Measurements from ENCODE around the gene ABCC3. TPM values are rescaled to one million over a fixed set of nuclear protein-coding genes. Genes with fewer than 3 reads are reported as not detected.

ABCC3 gene
- total RNA-seq, 2 donors from 2014 or later: 0.22 to 0.91 TPM

DNA sequence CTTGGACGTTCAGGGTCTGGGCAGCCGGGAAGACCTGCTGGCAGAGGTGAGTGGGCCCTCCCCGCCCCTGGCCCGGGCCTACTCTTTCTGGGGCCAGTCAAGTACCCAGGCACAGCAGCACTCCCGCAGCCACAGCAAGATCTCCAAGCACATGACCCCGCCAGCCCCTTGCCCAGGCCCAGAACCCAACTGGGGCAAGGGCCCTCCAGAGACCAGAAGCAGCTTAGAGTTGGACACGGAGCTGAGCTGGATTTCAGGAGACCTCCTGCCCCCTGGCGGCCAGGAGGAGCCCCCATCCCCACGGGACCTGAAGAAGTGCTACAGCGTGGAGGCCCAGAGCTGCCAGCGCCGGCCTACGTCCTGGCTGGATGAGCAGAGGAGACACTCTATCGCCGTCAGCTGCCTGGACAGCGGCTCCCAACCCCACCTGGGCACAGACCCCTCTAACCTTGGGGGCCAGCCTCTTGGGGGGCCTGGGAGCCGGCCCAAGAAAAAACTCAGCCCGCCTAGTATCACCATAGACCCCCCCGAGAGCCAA is 8.6 kb upstream of the ABCC3 start:
- H3K4me3 Mint-ChIP-seq: no peak overlapping the region
- peaks cover 2% of the 10 kb centered on the region for H3K27me3 Mint-ChIP-seq (ENCODE audit: insufficient read depth)
- H3K9me3 Mint-ChIP-seq: no peaks in the 10 kb centered on the region
- Histone ChIP-seq H3K9me3 (ENCODE audit: control insufficient read depth, low read length) (no peaks in the 10 kb centered on the region), H3K36me3 (ENCODE audit: control insufficient read depth, insufficient read depth, low read length) (no peaks in the 10 kb centered on the region), H3K4me3 (ENCODE audit: low read length) (no peak overlapping the region), H3K27ac (ENCODE audit: low read depth, low read length) (no peak overlapping the region), H3K9ac (ENCODE audit: extremely low read depth, low read length, poor library complexity, severe bottlenecking) (no peak overlapping the region), H3K27me3 (ENCODE audit: control insufficient read depth, insufficient read depth, low read length, poor library complexity, severe bottlenecking) (no peaks in the 10 kb centered on the region), H3K4me1 (ENCODE audit: control insufficient read depth, insufficient read depth, low read length) (peaks cover 6% of the 10 kb centered on the region)
- H3K4me1 Mint-ChIP-seq: peaks cover 30% of the 10 kb centered on the region
- TF ChIP-seq CTCF (conservative IDR thresholded peaks at IDR 0.05): peak; percentile 97
- no peaks in the 10 kb centered on the region for H3K36me3 Mint-ChIP-seq (ENCODE audit: low read depth)
- no peak overlapping the region for H3K27ac Mint-ChIP-seq
- 17 to 45% methylated on average over 5 to 19 of the region's 19 CpGs for WGBS, 2 experiments (ENCODE audit: insufficient coverage in 1 of 2, insufficient read length in 1 of 2)
- peak; percentile 98 for DNase-seq

GRCh38 chr17:50627036-50627781 is 7.5 kb upstream of the ABCC3 start:
- peaks cover 8% of the 10 kb centered on the region for H3K27me3 ChIP-seq (ENCODE audit: control insufficient read depth, insufficient read depth, low read length, poor library complexity, severe bottlenecking)
- Mint-ChIP-seq H3K36me3 (ENCODE audit: low read depth) (no peaks in the 10 kb centered on the region), H3K27ac (no peak overlapping the region), H3K27me3 (ENCODE audit: insufficient read depth) (peaks cover 7% of the 10 kb centered on the region), H3K4me1 (peaks cover 22% of the 10 kb centered on the region), H3K9me3 (no peaks in the 10 kb centered on the region), H3K4me3 (no peak overlapping the region)
- 76 to 92% methylated on average over 3 to 16 of the region's 17 CpGs for WGBS, 2 experiments (ENCODE audit: insufficient coverage in 1 of 2, insufficient read length in 1 of 2)
- no peaks in the 10 kb centered on the region for H3K9me3 ChIP-seq (ENCODE audit: control insufficient read depth, low read length)
- TF ChIP-seq CTCF (conservative IDR thresholded peaks at IDR 0.05): no peak
- no peak for DNase-seq
- H3K4me1 ChIP-seq (ENCODE audit: control insufficient read depth, insufficient read depth, low read length): peaks cover 6% of the 10 kb centered on the region
- no peak overlapping the region for H3K27ac ChIP-seq (ENCODE audit: low read depth, low read length)
- H3K4me3 ChIP-seq (ENCODE audit: low read length): no peak overlapping the region
- H3K9ac ChIP-seq (ENCODE audit: extremely low read depth, low read length, poor library complexity, severe bottlenecking): no peak overlapping the region
- no peaks in the 10 kb centered on the region for H3K36me3 ChIP-seq (ENCODE audit: control insufficient read depth, insufficient read depth, low read length)

DNA sequence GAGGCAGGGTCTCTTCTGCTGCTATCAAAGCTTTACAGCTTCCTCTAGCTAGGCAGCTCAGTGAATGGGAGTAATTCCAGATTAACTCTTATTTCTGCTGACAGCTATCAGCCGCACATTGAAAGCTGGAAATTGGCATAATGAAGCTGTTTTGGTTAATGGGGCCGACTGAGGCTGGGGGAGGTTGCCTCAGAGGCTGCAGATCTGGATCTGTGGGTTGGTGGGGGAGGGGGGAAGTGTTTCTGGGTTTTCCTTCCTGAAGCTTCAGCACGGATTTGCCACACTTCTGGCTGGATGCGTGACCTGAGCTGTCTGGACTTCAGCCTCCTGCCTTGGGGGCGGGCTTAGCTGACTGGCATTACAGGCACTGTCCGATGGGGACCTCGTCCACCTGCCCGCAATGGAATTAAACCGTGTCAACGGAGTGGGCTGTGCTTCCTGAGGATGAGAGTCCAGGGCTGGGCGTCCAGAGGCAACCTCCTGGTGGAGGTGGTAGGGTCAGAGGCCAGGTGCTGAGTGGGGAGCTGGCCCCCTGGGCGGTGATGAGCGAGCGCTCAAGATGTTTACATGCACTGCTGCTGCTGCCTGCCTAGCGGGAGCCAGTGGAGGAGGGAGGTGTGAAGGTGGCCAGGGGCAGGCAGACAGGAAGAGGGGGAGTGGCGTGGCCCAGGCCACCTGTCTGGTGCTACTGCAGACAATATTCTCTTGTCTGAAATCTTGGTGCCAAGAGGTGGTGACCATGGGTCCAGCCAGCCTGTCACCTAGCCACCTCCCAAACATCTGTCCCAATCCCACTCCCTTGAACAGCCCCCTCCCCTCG is 6.7 kb upstream of the ABCC3 start:
- H3K4me3 Mint-ChIP-seq: peak overlapping the region; percentile 41
- peaks cover 22% of the 10 kb centered on the region for H3K4me1 Mint-ChIP-seq
- DNase-seq: peak; percentile 89
- no peaks in the 10 kb centered on the region for H3K36me3 ChIP-seq (ENCODE audit: control insufficient read depth, insufficient read depth, low read length)
- peaks cover 15% of the 10 kb centered on the region for H3K27me3 Mint-ChIP-seq (ENCODE audit: insufficient read depth)
- 14 to 23% methylated on average over 13 to 17 of the region's 17 CpGs for WGBS, 2 experiments (ENCODE audit: insufficient coverage in 1 of 2, insufficient read length in 1 of 2)
- H3K27me3 ChIP-seq (ENCODE audit: control insufficient read depth, insufficient read depth, low read length, poor library complexity, severe bottlenecking): peaks cover 16% of the 10 kb centered on the region
- H3K9ac ChIP-seq (ENCODE audit: extremely low read depth, low read length, poor library complexity, severe bottlenecking): no peak overlapping the region
- H3K9me3 ChIP-seq (ENCODE audit: control insufficient read depth, low read length): no peaks in the 10 kb centered on the region
- peak overlapping the region; percentile 34 for H3K4me3 ChIP-seq (ENCODE audit: low read length)
- no peak overlapping the region for H3K27ac ChIP-seq (ENCODE audit: low read depth, low read length)
- H3K27ac Mint-ChIP-seq: no peak overlapping the region
- no peaks in the 10 kb centered on the region for H3K9me3 Mint-ChIP-seq
- peak; percentile 34 for TF ChIP-seq CTCF (conservative IDR thresholded peaks at IDR 0.05)
- H3K36me3 Mint-ChIP-seq (ENCODE audit: low read depth): no peaks in the 10 kb centered on the region
- H3K4me1 ChIP-seq (ENCODE audit: control insufficient read depth, insufficient read depth, low read length): peaks cover 6% of the 10 kb centered on the region
